ENCODE measurements around the gene EXOC6B.

DNA sequence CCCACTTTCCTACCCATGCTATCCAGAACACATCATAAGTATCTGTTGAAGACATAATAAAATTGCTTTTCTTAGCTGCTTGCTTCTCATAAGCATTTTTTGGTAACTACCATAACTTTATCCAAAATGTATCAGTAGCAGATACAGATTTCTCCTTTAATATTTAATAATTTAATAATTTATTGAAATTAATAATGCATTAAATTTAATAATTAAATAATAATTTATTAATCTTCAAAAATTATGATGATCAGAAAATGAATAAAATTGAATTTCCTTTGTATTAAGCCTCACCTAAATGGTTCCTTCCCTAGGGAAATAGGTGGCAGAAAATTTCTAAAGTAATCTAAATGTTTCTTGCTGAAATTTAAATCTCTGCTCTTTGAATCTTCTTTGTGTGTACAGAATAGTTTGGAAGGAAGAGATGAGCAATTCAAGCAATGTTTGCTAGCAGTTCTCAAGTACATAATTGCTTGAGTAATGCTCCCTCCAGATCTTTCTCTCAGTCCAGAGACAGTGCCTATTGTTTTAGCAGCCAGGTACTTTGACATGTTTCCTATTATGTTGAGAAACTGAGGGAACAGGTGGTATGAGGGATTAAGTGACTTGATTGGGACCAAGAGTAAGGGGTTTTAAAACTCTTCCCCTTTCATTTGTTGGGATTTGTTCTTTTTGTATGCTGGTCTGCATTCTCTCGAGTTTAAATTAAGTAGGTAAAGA lies 555.1 kb downstream of the EXOC6B start:
- TF ChIP-seq, protein P1, sequence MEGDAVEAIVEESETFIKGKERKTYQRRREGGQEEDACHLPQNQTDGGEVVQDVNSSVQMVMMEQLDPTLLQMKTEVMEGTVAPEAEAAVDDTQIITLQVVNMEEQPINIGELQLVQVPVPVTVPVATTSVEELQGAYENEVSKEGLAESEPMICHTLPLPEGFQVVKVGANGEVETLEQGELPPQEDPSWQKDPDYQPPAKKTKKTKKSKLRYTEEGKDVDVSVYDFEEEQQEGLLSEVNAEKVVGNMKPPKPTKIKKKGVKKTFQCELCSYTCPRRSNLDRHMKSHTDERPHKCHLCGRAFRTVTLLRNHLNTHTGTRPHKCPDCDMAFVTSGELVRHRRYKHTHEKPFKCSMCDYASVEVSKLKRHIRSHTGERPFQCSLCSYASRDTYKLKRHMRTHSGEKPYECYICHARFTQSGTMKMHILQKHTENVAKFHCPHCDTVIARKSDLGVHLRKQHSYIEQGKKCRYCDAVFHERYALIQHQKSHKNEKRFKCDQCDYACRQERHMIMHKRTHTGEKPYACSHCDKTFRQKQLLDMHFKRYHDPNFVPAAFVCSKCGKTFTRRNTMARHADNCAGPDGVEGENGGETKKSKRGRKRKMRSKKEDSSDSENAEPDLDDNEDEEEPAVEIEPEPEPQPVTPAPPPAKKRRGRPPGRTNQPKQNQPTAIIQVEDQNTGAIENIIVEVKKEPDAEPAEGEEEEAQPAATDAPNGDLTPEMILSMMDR (IDR thresholded peaks at IDR 0.05), result no peak
- no peak for TF ChIP-seq POLR2A (IDR thresholded peaks at IDR 0.05)

Measured in stomach (tissue), 4 donors.